Right atrium auricular region (tissue), 2 donors: ENCODE measurements around the gene GIGYF1. TPM values are rescaled to one million over a fixed set of nuclear protein-coding genes. Genes with fewer than 3 reads are reported as not detected.

Experiments
- DNase-seq: peaks from one replicate; pipeline ENCODE4 v3.0.0-alpha.2; 2019; ENCODE audit warnings: low spot score
- H3K27ac ChIP-seq, 2 donors: fragments of 200-600 bp; sonication (generic); 1 replicate in 1 of 2; 2 replicates in 1 of 2; pipeline ENCODE4 v1.5.1; 2016 to 2019
- H3K27me3 ChIP-seq, 2 donors: fragments of 200-600 bp; sonication (generic); one replicate each; pipeline versions ENCODE4 v1.5.1 to v1.6.0; 2017 to 2019
- H3K36me3 ChIP-seq: fragments of 200-600 bp; sonication (generic); one replicate; pipeline ENCODE4 v1.5.1; 2016
- H3K4me1 ChIP-seq, 2 donors: fragments of 200-600 bp; sonication (generic); one replicate each; pipeline versions ENCODE4 v1.5.1 to v1.6.0; 2017 to 2019
- H3K4me3 ChIP-seq, 2 donors: fragments of 200-600 bp; sonication (generic); 1 replicate in 1 of 2; 2 replicates in 1 of 2; pipeline ENCODE4 v1.5.1; 2017 to 2019; ENCODE audit warnings: mild to moderate bottlenecking in 1 of 2, moderate library complexity in 1 of 2
- H3K9me3 ChIP-seq, 2 donors: fragments of 200-600 bp; sonication (generic); one replicate each; pipeline ENCODE4 v1.5.1; 2019
- CTCF ChIP-seq, 2 donors: fragments of 200-600 bp; sonication (generic); IDR thresholded peaks; one replicate each; pipeline ENCODE4 v1.5.1; 2019; ENCODE audit warnings: antibody characterized with exemption in 2 of 2
- total RNA-seq, 2 donors: library from RNA; depleted of rRNA; stranded (reverse); fragments of >200 nt; gene quantifications; one replicate each; pipeline ENCODE4 v1.1.0, GENCODE V29; 2016

GIGYF1 gene
- total RNA-seq, 2 donors from 2014 or later: 13.4 to 17.4 TPM

GRCh38 chr7:100711369-100711768 lies 17.3 kb upstream of the GIGYF1 start:
- DNase-seq: no peak
- H3K4me1 ChIP-seq: peaks cover 0 to 15% of the 10 kb centered on the region in 2 donors
- no peak overlapping the region for H3K27ac ChIP-seq
- H3K27me3 ChIP-seq: no peaks in the 10 kb centered on the region
- H3K36me3 ChIP-seq: no peaks in the 10 kb centered on the region
- H3K4me3 ChIP-seq: no peak overlapping the region
- TF ChIP-seq CTCF (IDR thresholded peaks at IDR 0.05): no peak
- no peaks in the 10 kb centered on the region for H3K9me3 ChIP-seq

- H3K27me3 ChIP-seq: no peaks in the 10 kb centered on the region
- no peak overlapping the region for H3K4me3 ChIP-seq
- peaks cover 0 to 16% of the 10 kb centered on the region in 2 donors for H3K4me1 ChIP-seq
- no peak for TF ChIP-seq CTCF (IDR thresholded peaks at IDR 0.05)
- H3K27ac ChIP-seq: no peak overlapping the region
- DNase-seq: no peak
- H3K9me3 ChIP-seq: no peaks in the 10 kb centered on the region
- no peaks in the 10 kb centered on the region for H3K36me3 ChIP-seq
Measured at GRCh38 chr7:100710452-100710851, 16.4 kb upstream of the GIGYF1 start.

- TF ChIP-seq CTCF (IDR thresholded peaks at IDR 0.05): no peak
- DNase-seq: no peak
- Histone ChIP-seq H3K4me3 (no peak overlapping the region), H3K4me1 (peaks cover 0 to 23% of the 10 kb centered on the region in 2 donors), H3K27ac (no peak overlapping the region), H3K27me3 (no peaks in the 10 kb centered on the region), H3K36me3 (no peaks in the 10 kb centered on the region), H3K9me3 (no peaks in the 10 kb centered on the region)
Measured at GRCh38 chr7:100708395-100708794, 14.3 kb upstream of the GIGYF1 start.

GRCh38 chr7:100706672-100707311 lies 12.7 kb upstream of the GIGYF1 start:
- DNase-seq: no peak
- no peaks in the 10 kb centered on the region for H3K9me3 ChIP-seq
- no peak for TF ChIP-seq CTCF (IDR thresholded peaks at IDR 0.05)
- H3K27me3 ChIP-seq: no peaks in the 10 kb centered on the region
- H3K36me3 ChIP-seq: no peaks in the 10 kb centered on the region
- peaks cover 0 to 23% of the 10 kb centered on the region in 2 donors for H3K4me1 ChIP-seq
- peak overlapping the region; percentile 93 to 98 for H3K4me3 ChIP-seq
- H3K27ac ChIP-seq: peak overlapping the region; percentile 90 to 94

GRCh38 chr7:100705753-100706671 lies 12.0 kb upstream of the GIGYF1 start, which contains the start of gene POP7:
Gene POP7 (plus strand): TSS chr7:100706121. CDS start chr7:100706831, 710 bp downstream.
- peak within 1 kb of the TSS; percentile 93 to 98 for H3K4me3 ChIP-seq
- no peaks in the 10 kb centered on the region for H3K27me3 ChIP-seq
- peak within 1 kb of the TSS; percentile 90 to 94 for H3K27ac ChIP-seq
- H3K9me3 ChIP-seq: no peaks in the 10 kb centered on the region
- no peaks in the 10 kb centered on the region for H3K36me3 ChIP-seq
- DNase-seq: peak; percentile 98
- TF ChIP-seq CTCF (IDR thresholded peaks at IDR 0.05): no peak
- H3K4me1 ChIP-seq: peaks cover 0 to 23% of the 10 kb centered on the region in 2 donors
